Right ventricle myocardium inferior (tissue), 1 donor: ENCODE results near the gene CCN6. TPM values are rescaled to one million over a fixed set of nuclear protein-coding genes. Genes with fewer than 3 reads are reported as not detected.

Experiments used
- ATAC-seq: fragments of 200-7000 bp; cut with Tn5 transposase; one replicate; pipeline ENCODE4 v1.9.1; 2020; ENCODE audit warnings: mild to moderate bottlenecking, moderate library complexity
- DNase-seq: peaks from one replicate; pipeline ENCODE4 v3.0.0; 2021; ENCODE audit errors: missing footprints
- intact Hi-C: fragments of 100-400 bp; cut with DNase I; formaldehyde crosslinking; loops from one replicate; pipeline ENCODE4 v1.11.0; 2022
- long read RNA-seq: library from polyadenylated mRNA; unstranded; transcript quantifications from one replicate; pipeline ENCODE4 v2.0.0, GENCODE V29; 2021
- total RNA-seq: library from RNA; stranded (reverse); fragmentation: NEBNext Ultra II Directional; extraction: Animal tissue kit (Norgen Biotek cat#: 25700); gene quantifications from one replicate; pipeline ENCODE4 v1.2.1, GENCODE V29; 2021
- donor health status: DM: no; HTN: yes; CAD: no; lungs with severe emphysema.

Gene CCN6
- total RNA-seq, result not detected
- long read RNA-seq, result 0 reads

GRCh38 chr6:112054001-112054400 is at the start of gene CCN6:
Gene CCN6, plus strand, starts transcription at chr6:112054104. Its CDS starts 254 bp downstream, at chr6:112054358.
- intact Hi-C loops, result no loop called here
- ATAC-seq, result no peak
- DNase-seq, result peak; percentile 49

DNA sequence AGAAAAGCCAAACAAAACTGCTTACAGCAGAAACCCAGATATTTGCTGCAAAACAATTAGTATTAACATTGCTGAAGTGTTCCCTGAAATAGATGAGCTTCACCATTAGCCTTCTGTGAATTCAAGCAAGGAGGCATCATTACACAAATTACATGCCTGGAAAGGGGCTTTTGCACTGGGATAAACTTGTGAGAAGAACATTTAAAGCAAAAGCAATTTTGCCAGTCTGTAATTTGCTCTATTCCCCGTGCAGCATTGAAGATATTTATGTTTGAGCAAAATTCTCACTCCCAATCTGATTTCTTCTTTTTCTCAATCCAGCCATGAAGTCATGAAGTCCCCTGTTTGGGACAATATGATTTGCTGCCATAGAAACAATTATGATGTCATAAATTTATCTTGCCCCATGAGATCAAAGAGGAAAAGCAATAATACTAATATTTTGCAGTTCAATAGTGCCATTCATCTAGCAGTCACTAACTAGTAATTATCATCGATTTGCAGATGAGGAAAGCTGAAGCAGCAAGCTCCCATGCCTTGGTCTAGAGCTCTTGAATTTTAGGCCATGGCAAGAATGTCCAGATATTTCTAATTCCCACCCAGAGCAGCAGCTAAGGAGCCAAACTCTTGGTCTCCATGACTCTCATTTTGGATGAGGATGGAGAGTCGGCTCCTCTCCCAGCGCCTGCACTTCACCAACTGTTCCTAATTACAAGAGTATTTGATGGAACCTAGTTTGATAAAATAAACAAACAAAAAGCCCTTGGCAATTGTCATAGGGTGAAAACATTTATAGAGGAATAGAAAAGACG is 49.5 kb upstream of the CCN6 start:
- intact Hi-C loops, result loop anchor here (5.0 kb wide), 1 partner anchor 38 kb away; no protein-coding TSS in a partner anchor
- peak; percentile 70 for ATAC-seq
- no peak for DNase-seq

DNA sequence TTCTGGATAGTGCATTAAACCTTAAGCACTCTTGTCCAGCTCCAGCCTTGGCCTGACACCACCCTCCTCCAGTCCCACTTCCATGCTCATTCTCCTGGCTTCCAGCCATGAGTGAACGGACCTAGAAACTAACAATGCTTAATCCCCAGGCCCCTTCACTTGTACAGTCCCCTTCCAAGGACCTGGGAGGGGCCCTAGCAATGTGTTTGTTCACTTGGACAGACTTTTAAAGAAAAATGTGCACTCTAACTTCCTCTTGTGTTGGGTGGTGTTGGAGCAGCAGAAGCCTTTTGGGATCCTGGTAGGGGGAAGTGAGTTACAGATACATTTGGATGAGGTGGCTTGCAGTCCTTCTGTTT is 48.9 kb upstream of the CCN6 start:
- intact Hi-C loops, result no loop called here
- peak; percentile 63 for DNase-seq

GRCh38 chr6:112007254-112007653 is 46.6 kb upstream of the CCN6 start:
- intact Hi-C loops, result no loop called here
- peak; percentile 66 for ATAC-seq
- no peak for DNase-seq

More for the DNA sequence above, 48.9 kb upstream of the CCN6 start:
- peak; percentile 77 for ATAC-seq

- no peak for DNase-seq
- ATAC-seq, result no peak
- intact Hi-C loops, result no loop called here
Observed at GRCh38 chr6:112007805-112008204, 46.1 kb upstream of the CCN6 start.

DNA sequence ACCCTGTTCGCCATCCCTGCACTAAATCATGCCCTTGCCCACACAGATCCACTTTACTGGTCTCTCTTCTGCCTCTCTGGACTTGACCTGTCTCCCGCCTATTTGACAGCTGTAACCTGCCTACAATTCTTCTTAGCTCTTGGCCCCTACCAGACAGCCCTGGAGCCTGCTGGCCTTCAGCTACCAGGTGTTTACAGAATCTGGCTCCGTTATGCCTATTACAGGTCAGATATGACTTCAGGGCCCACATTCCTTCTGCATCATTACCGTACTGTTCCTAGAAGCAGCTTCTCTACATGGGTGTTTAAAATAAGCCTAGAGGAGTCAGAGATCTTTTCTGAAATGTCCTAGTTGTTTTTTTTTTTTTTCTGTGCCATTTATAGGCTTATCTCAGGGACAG is 45.4 kb upstream of the CCN6 start:
- ATAC-seq (no peak), DNase-seq (no peak)
- intact Hi-C loops, result no loop called here

DNA sequence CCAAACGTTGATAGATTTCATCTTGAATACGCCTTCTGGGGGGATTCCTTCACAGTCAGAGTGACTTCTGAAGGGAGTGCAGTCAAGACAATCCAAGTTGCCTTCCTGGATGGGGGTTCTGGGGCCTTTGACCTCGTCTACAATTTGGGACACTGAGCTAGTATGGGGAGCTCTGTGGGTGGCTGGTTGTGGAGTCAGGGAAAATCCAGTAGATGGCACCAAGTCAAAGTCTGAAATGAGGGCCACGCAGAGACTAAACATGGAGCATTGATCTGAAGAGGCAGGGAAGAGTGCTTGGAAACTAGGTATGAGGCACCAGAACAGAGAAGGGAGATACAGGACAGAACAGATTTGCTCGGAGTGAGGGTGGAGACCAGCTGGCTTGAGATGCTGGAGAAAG is 43.6 kb upstream of the CCN6 start:
- DNase-seq, result no peak
- no peak for ATAC-seq
- intact Hi-C loops, result no loop called here

DNA sequence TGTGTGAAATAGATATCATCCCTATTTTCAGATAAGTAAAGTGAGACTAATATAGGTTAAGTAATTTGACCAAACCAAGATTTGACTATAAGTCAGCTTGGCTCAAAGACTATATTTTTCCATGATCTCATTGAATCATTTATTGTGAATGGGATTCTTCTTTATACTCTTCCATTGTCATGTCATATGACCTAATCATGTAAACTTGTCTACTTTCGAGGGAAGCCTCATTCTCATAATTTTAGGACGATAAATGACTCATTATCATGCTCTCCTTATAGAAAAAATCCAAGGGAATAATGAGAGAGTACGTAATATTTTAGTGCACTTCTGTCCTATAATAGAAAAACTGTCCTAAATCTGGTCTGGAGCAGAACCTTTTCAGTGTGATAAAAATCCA is 40.9 kb upstream of the CCN6 start:
- ATAC-seq, result no peak
- no peak for DNase-seq
- intact Hi-C loops, result no loop called here

GRCh38 chr6:112014483-112014882 is 39.4 kb upstream of the CCN6 start:
- intact Hi-C loops, result no loop called here
- no peak for ATAC-seq
- no peak for DNase-seq

DNA sequence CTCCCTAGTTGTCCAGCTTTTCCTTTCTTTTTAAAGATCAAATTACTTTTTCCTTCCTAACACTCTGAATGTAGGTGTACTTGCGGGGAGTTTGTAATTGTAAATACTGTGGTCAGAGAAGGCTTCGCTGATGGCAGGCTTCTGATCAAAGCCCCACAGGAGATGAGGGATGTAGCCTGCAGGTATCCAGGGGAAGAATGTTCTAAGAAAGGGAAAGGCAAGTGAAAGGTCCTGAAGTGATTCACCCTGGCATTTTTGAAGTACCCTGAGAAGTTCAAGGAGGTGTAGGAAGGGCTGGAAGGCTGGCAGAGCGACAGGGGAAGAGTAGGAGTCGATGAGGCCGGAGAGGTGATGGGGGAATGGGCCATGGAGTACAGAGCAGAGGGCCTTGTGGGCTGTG is 38.2 kb upstream of the CCN6 start:
- DNase-seq, result no peak
- intact Hi-C loops, result no loop called here
- ATAC-seq, result no peak

DNA sequence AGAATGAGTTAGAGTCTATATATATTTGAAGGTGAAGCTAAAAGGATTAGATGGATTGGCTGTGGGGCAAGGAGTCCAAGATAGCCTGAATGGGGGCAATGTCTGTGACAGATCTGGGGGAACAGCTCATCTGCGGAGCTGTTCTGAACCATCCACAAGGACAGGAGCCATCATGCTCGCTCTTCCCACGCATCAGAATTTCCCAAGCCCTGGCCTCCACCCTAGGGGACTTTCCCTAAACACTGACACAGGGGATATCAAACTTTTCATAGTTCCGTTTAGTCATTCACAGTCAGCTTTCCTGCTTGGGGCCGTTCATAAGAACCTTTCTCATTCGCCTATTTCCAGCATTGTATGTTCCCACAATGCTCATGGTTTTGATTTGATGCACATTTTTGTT is 37.6 kb upstream of the CCN6 start:
- ATAC-seq (peak; percentile 42), DNase-seq (no peak)
- intact Hi-C loops, result no loop called here

- DNase-seq (no peak), ATAC-seq (no peak)
- intact Hi-C loops, result no loop called here
Observed at GRCh38 chr6:112017169-112017568, 36.7 kb upstream of the CCN6 start.

DNA sequence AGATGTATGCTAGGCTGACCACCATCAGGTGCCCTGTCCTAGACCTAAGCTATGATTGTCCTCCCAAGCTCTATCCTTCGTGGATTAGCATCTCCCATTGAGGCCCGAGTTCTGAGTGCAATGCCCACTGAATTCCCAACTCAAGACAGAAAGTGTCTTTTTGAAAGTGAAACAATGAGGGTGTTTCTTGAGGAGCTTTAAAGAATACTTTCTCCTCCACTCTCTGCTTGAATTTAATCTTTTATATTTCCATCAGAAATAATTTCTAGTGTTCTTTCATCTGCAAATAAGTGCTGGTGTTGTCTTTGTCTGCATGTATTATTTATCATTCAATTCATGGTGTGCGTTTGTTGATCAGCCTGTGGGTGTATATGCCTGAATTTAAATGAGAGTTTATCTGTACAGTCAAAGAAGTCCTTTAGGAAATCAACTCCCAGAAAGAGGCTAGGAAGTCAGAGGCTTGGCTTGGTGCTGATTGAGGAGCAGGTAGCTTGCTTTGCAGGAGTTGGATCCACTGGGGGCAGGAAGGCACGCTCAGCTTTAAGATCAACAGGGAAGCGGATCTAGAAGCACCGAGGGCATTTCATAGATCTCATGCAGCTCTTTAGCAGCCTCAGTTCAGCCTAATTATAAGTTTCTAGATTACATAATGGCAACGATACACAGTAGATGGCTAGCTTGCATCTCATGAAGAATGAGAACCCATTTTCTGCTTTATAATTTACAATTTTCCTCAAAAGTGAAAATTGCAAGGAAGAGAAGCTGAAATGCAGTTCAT is 36.0 kb upstream of the CCN6 start:
- intact Hi-C loops, result no loop called here
- no peak for DNase-seq
- no peak for ATAC-seq

GRCh38 chr6:112018619-112019416 is 35.1 kb upstream of the CCN6 start:
- DNase-seq, result peak; percentile 81
- intact Hi-C loops, result no loop called here
- ATAC-seq, result peak; percentile 86

- no peak for DNase-seq
- intact Hi-C loops, result no loop called here
- no peak for ATAC-seq
Observed at GRCh38 chr6:112019589-112019988, 34.3 kb upstream of the CCN6 start.

- DNase-seq (no peak), ATAC-seq (no peak)
- intact Hi-C loops, result no loop called here
Observed at GRCh38 chr6:112021691-112022310, 32.1 kb upstream of the CCN6 start.

GRCh38 chr6:112022749-112023148 is 31.2 kb upstream of the CCN6 start:
- intact Hi-C loops, result no loop called here
- ATAC-seq (no peak), DNase-seq (no peak)

DNA sequence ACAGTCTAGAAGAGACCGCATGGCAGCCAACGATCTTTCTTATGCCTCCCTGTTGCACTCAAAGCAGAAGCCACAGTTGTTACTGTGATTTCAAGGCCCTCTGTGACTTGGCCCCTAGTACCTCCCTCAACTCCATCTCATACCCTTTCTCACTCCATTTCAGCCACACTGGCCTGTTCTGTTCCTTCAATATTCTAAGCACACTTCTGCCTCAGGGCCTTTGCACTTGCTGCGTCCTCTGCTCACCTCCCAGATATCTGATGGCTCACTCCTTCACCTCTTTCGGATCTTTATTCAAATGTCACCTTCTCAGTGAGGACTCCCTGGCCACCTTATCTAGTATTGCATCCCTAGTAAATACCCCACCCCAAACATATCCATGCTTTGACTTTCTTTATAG is 29.4 kb upstream of the CCN6 start:
- no peak for DNase-seq
- intact Hi-C loops, result no loop called here
- no peak for ATAC-seq

DNA sequence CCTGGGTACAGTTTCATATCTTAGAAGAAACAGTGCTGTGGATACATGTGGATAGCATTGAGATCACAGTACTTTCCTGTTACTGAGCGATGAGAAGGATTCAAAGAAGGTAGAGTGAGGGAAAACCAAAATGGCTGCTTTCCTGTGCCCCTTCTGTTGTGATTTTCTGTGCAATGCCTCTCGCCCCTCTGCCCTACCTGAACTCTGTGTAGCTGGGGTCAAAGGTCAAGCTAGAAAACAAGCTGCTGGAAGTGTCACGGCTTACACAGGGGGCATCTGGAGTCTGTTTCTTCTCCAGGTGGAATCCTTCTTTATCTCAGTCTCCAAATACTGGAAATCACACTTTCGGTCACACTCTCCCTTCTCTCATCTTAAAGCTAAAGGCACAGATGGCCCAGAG is 27.0 kb upstream of the CCN6 start:
- ATAC-seq (no peak), DNase-seq (no peak)
- intact Hi-C loops, result no loop called here
